ENCODE data around the gene SST. TPM values are rescaled to one million over a fixed set of nuclear protein-coding genes. Genes with fewer than 3 reads are reported as not detected.
"Not testable (repeated sequence)": the region's sequence is repeated elsewhere in the genome, so short reads cannot be mapped to it uniquely, and the experiment has no call there.

SST gene
- total and polyA plus RNA-seq, 7 experiments from 2014 or later: not detected

DNA sequence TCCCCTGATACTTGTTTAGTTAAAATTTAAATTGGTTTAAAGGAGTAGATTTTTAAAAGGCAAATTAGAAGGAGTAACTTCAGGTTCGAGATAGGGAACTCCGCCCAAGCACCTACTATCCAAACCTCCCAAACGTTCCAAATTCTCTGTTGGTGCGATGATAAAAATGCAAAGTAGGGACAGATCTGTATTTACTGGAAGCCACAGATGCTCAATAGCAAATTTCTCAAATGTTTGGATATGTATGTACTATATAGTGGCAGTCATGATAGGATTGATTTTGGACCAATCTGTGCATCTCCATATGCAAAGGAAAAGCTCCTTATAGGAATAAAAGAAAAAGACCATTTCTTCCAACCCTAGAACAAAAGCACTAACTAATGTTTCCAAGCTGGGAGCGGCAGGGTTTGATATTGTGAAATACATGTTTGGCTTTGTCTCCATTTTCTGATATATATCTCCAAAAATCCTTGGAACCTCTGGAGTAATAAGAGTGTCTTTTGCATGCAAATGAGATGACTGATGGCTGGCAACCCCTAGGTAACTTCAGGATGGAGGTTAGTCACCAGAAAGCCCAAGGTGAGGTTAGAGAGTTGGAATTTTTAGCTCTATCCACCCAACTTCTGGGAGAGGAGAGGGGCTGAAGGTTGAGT is 16.6 kb upstream of the SST start:
- Histone ChIP-seq H3K27me3 (ENCODE audit: control insufficient read depth in 2 of 2, insufficient read depth in 2 of 2, low read length in 2 of 2) (no peaks in the 10 kb centered on the region), H3K36me3 (ENCODE audit: control insufficient read depth in 2 of 3, insufficient read depth in 3 of 3, low read length in 3 of 3) (no peaks in the 10 kb centered on the region), H3K9me3 (ENCODE audit: control insufficient read depth in 2 of 3, low read length in 3 of 3) (no peaks in the 10 kb centered on the region), H3K27ac (ENCODE audit: low read depth, low read length) (no peak overlapping the region), H3K4me1 (ENCODE audit: control insufficient read depth in 2 of 2, insufficient read depth in 2 of 2, low read length in 2 of 2) (no peaks in the 10 kb centered on the region), H3K4me3 (ENCODE audit: low read length) (no peak overlapping the region)
- POLR2A ChIA-PET: no interaction called here
- no peaks in the 10 kb centered on the region for H3K4me1 Mint-ChIP-seq
- H3K4me3 Mint-ChIP-seq: no peak overlapping the region
- CTCF ChIA-PET: interaction anchor here (0.6 kb wide), 1 partner anchor 363 kb away, joined by 3 read pairs; no protein-coding TSS in a partner anchor
- H3K36me3 Mint-ChIP-seq: peaks cover 0 to 3% (median 0%) of the 10 kb centered on the region in 5 donors
- ATAC-seq (no peak), DNase-seq (no peak)
- no peak overlapping the region for H3K27ac Mint-ChIP-seq
- peaks cover 23 to 57% (median 26%) of the 10 kb centered on the region in 5 donors for H3K27me3 Mint-ChIP-seq
- H3K9me3 Mint-ChIP-seq: peaks cover 0 to 27% (median 6%) of the 10 kb centered on the region in 11 donors
- intact Hi-C loops (cut with micrococcal nuclease): no loop called here

DNA sequence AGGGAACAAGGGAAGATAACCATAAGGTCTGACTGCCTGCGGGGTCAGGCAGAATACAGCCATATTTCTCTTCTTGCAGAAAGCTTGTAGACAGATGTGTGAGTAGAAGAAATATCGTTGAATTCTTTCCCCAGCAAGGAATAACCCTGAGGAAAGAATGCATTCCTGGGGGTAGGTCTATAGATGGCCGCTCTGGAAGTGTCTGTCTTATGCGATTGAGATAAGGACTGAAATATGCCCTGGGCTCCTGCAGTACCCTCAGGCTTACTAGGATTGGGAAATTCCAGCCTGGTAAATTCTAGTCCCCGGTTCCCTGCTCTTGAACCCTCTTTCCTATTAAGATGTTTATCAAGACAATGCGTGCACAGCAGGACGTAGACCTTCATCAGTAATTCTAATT is 15.8 kb upstream of the SST start:
- no peak overlapping the region for H3K27ac ChIP-seq (ENCODE audit: low read depth, low read length)
- Mint-ChIP-seq H3K36me3 (peaks cover 0 to 3% (median 0%) of the 10 kb centered on the region in 5 donors), H3K9me3 (peaks cover 0 to 27% (median 6%) of the 10 kb centered on the region in 11 donors), H3K27ac (no peak overlapping the region), H3K27me3 (peaks cover 16 to 54% (median 26%) of the 10 kb centered on the region in 5 donors), H3K4me3 (no peak overlapping the region), H3K4me1 (no peaks in the 10 kb centered on the region)
- ChIA-PET CTCF (no interaction called here), POLR2A (no interaction called here)
- H3K36me3 ChIP-seq (ENCODE audit: control insufficient read depth in 2 of 3, insufficient read depth in 3 of 3, low read length in 3 of 3): no peaks in the 10 kb centered on the region
- ATAC-seq: no peak
- H3K4me1 ChIP-seq (ENCODE audit: control insufficient read depth in 2 of 2, insufficient read depth in 2 of 2, low read length in 2 of 2): no peaks in the 10 kb centered on the region
- H3K4me3 ChIP-seq (ENCODE audit: low read length): no peak overlapping the region
- H3K9me3 ChIP-seq (ENCODE audit: control insufficient read depth in 2 of 3, low read length in 3 of 3): no peaks in the 10 kb centered on the region
- intact Hi-C loops (cut with micrococcal nuclease): no loop called here
- no peaks in the 10 kb centered on the region for H3K27me3 ChIP-seq (ENCODE audit: control insufficient read depth in 2 of 2, insufficient read depth in 2 of 2, low read length in 2 of 2)
- DNase-seq: no peak

DNA sequence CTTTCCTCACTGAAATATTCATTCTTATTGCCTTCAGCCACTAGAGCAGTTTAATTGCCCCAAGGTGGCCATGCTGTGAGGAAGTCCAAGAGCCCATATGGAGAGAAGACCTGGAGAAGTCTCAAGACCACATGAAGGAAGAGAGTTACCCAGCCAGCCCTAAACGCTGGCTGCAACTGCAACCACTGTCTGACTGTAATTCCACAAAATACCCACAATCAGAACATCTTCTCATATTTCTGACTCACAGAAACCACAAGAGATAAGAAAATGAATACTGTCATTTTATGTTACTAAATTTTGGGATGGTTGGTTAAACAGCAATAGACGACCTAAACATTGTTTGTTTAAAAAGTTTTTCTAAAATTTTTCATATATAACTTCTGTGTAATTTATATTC is 14.7 kb upstream of the SST start:
- H3K4me1 ChIP-seq (ENCODE audit: control insufficient read depth in 2 of 2, insufficient read depth in 2 of 2, low read length in 2 of 2): no peaks in the 10 kb centered on the region
- Mint-ChIP-seq H3K27me3 (peaks cover 24 to 50% (median 35%) of the 10 kb centered on the region in 5 donors), H3K9me3 (peaks cover 0 to 27% (median 6%) of the 10 kb centered on the region in 11 donors), H3K36me3 (peaks cover 0 to 3% (median 0%) of the 10 kb centered on the region in 5 donors), H3K27ac (no peak overlapping the region), H3K4me3 (no peak overlapping the region), H3K4me1 (no peaks in the 10 kb centered on the region)
- H3K27ac ChIP-seq (ENCODE audit: low read depth, low read length): no peak overlapping the region
- no peaks in the 10 kb centered on the region for H3K36me3 ChIP-seq (ENCODE audit: control insufficient read depth in 2 of 3, insufficient read depth in 3 of 3, low read length in 3 of 3)
- H3K4me3 ChIP-seq (ENCODE audit: low read length): no peak overlapping the region
- ChIA-PET CTCF (interaction anchor here (9.9 kb wide), 1 partner anchor 365 kb away, joined by 158 read pairs; no protein-coding TSS in a partner anchor), POLR2A (no interaction called here)
- intact Hi-C loops (cut with micrococcal nuclease): no loop called here
- H3K9me3 ChIP-seq (ENCODE audit: control insufficient read depth in 2 of 3, low read length in 3 of 3): no peaks in the 10 kb centered on the region
- ATAC-seq (no peak), DNase-seq (no peak)
- H3K27me3 ChIP-seq (ENCODE audit: control insufficient read depth in 2 of 2, insufficient read depth in 2 of 2, low read length in 2 of 2): no peaks in the 10 kb centered on the region

DNA sequence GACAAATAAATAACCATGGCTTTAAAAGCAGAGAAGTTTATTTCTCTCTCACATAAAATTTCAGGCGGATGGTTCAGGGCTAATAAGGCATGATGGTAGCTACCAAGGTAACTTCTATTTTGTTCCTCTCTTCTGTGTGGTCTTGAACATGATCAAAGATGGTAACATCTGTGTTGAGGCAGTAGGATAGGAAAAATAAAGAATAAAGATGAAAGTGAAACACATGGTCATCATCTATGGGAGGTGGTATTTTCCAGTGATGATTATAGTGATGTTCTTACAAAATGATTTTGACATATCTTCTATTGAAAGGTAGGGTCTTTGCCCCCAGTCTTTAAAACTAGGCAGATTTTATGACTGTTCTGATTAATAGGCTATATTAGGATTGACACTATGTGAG is 14.2 kb upstream of the SST start:
- no peaks in the 10 kb centered on the region for H3K4me1 ChIP-seq (ENCODE audit: control insufficient read depth in 2 of 2, insufficient read depth in 2 of 2, low read length in 2 of 2)
- ChIA-PET POLR2A (no interaction called here), CTCF (interaction anchor here (1.0 to 9.9 kb wide), 2 partner anchors 13 to 365 kb away, joined by 3 to 158 read pairs; no protein-coding TSS in a partner anchor)
- DNase-seq: no peak
- Mint-ChIP-seq H3K4me3 (no peak overlapping the region), H3K36me3 (peaks cover 0 to 3% (median 0%) of the 10 kb centered on the region in 5 donors), H3K27ac (no peak overlapping the region), H3K9me3 (peaks cover 0 to 27% (median 6%) of the 10 kb centered on the region in 11 donors), H3K4me1 (peaks cover 0 to 2% (median 0%) of the 10 kb centered on the region in 7 donors), H3K27me3 (peaks cover 28 to 48% (median 33%) of the 10 kb centered on the region in 5 donors)
- no peaks in the 10 kb centered on the region for H3K9me3 ChIP-seq (ENCODE audit: control insufficient read depth in 2 of 3, low read length in 3 of 3)
- no peak overlapping the region for H3K27ac ChIP-seq (ENCODE audit: low read depth, low read length)
- ATAC-seq: no peak
- intact Hi-C loops (cut with micrococcal nuclease): no loop called here
- H3K4me3 ChIP-seq (ENCODE audit: low read length): no peak overlapping the region
- no peaks in the 10 kb centered on the region for H3K27me3 ChIP-seq (ENCODE audit: control insufficient read depth in 2 of 2, insufficient read depth in 2 of 2, low read length in 2 of 2)
- H3K36me3 ChIP-seq (ENCODE audit: control insufficient read depth in 2 of 3, insufficient read depth in 3 of 3, low read length in 3 of 3): no peaks in the 10 kb centered on the region

DNA sequence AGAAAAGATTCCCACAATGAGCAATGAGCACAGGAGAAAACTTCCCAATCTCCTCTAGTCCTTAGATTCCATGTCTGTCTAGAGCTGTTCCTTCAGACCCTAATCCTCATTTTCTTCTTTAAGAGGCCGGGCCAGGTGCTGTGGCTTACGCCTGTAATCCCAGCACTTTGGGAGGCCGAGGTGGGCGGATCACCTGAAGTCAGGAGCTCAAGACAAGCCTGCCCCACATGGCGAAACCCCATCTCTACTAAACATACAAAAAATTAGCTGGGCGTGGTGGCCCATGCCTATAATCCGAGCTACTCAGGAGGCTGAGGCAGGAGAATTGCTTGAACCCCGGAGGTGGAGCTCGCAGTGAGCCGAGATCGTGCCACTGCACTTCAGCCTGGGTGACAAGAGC is 11.6 kb upstream of the SST start:
- H3K4me1 ChIP-seq (ENCODE audit: control insufficient read depth in 2 of 2, insufficient read depth in 2 of 2, low read length in 2 of 2); POLR2A ChIA-PET; H3K4me3 Mint-ChIP-seq; H3K27me3 ChIP-seq (ENCODE audit: control insufficient read depth in 2 of 2, insufficient read depth in 2 of 2, low read length in 2 of 2); H3K36me3 Mint-ChIP-seq; ATAC-seq; H3K27ac Mint-ChIP-seq; H3K4me3 ChIP-seq (ENCODE audit: low read length); intact Hi-C loops (cut with micrococcal nuclease); DNase-seq; H3K9me3 ChIP-seq (ENCODE audit: control insufficient read depth in 2 of 3, low read length in 3 of 3); H3K27ac ChIP-seq (ENCODE audit: low read depth, low read length); H3K36me3 ChIP-seq (ENCODE audit: control insufficient read depth in 2 of 3, insufficient read depth in 3 of 3, low read length in 3 of 3); H3K4me1 Mint-ChIP-seq: not testable (repeated sequence)
- Mint-ChIP-seq H3K9me3 (peaks cover 0 to 24% (median 6%) of the 10 kb centered on the region in 11 donors), H3K27me3 (peaks cover 33 to 51% (median 41%) of the 10 kb centered on the region in 5 donors)
- CTCF ChIA-PET: interaction anchor here (9.9 kb wide), 1 partner anchor 362 kb away, joined by 158 read pairs; no protein-coding TSS in a partner anchor

DNA sequence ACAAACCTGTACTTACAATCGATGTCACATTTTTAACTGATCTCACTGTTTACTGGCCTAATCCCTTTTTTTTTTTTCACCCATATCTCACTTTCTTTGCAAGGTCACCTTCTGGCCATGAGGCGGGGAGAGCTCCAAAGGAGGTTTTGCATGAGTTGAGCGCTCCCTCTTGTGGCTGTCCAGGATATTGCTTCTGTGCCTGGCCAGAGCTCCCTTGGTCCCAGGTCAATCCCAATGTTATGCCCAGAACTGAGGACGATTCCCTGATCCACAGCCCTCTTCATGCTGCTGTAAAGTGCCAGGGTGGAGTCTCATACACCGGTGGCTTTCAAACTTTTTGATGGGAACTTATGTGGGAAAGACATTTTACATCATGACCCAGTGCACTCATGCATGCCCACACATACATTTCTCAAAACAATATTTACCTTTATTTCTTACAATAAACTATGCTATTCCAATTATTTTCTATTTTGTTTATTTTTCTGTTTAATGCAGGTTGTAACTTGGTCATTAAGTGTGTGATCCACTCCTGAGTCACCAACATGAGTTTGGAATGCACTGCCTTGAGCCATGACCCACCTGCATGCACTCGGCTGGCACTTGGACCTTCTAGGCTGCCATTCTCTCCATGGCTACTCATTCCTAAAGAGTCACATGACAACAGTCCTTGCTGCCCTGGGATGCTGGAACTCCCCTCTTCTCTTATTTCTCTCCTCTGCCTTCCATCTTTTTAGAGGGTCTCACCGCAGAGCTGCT is 9.6 kb upstream of the SST start:
- no peaks in the 10 kb centered on the region for H3K27me3 ChIP-seq (ENCODE audit: control insufficient read depth in 2 of 2, insufficient read depth in 2 of 2, low read length in 2 of 2)
- Mint-ChIP-seq H3K36me3 (no peaks in the 10 kb centered on the region), H3K4me3 (no peak overlapping the region), H3K27me3 (peaks cover 41 to 57% (median 50%) of the 10 kb centered on the region in 5 donors), H3K27ac (no peak overlapping the region), H3K9me3 (peaks cover 0 to 8% (median 0%) of the 10 kb centered on the region in 11 donors), H3K4me1 (peaks cover 0 to 2% (median 0%) of the 10 kb centered on the region in 7 donors)
- no peaks in the 10 kb centered on the region for H3K4me1 ChIP-seq (ENCODE audit: control insufficient read depth in 2 of 2, insufficient read depth in 2 of 2, low read length in 2 of 2)
- peak; percentile 80 for ATAC-seq
- ChIA-PET POLR2A (no interaction called here), CTCF (interaction anchor here (0.6 to 9.9 kb wide), 21 partner anchors 9 to 1274 kb away, joined by 3 to 158 read pairs (median 3); partner anchors contain the start of gene SST)
- no peaks in the 10 kb centered on the region for H3K9me3 ChIP-seq (ENCODE audit: control insufficient read depth in 2 of 3, low read length in 3 of 3)
- no peak overlapping the region for H3K4me3 ChIP-seq (ENCODE audit: low read length)
- peak; percentile 21 to 63 (median 41) for DNase-seq
- no peaks in the 10 kb centered on the region for H3K36me3 ChIP-seq (ENCODE audit: control insufficient read depth in 2 of 3, insufficient read depth in 3 of 3, low read length in 3 of 3)
- no peak overlapping the region for H3K27ac ChIP-seq (ENCODE audit: low read depth, low read length)
- intact Hi-C loops (cut with micrococcal nuclease): loop anchor here (1.0 kb wide), 5 partner anchors 34 to 460 kb away; no protein-coding TSS in a partner anchor
